Measurements from ENCODE around the gene RAB37. TPM values are rescaled to one million over a fixed set of nuclear protein-coding genes. Genes with fewer than 3 reads are reported as not detected.

The RAB37 gene
- polyA plus RNA-seq, 1 of the 3 experiments (the other 2 are of a cell fraction), result 0.25 TPM

GRCh38 chr17:74752822-74753401, 15.9 kb downstream of the RAB37 start:
- Histone ChIP-seq H3K9ac (no peak overlapping the region), H3K36me3 (replicated peaks in 1 of 2; ENCODE audit: control insufficient read depth in 1 of 2, insufficient read depth in 2 of 2, low read length in 1 of 2) (no peaks in the 10 kb centered on the region), H3K4me1 (ENCODE audit: control insufficient read depth in 1 of 2, insufficient read depth in 2 of 2, low read depth in 1 of 2, low read length in 1 of 2) (peaks cover 9 to 39% of the 10 kb centered on the region in 2 experiments; a peak in 3 of 4 replicates), H3K9me3 (no peaks in the 10 kb centered on the region), H3K4me2 (no peak overlapping the region), H3K79me2 (ENCODE audit: insufficient read depth) (peaks cover 28% of the 10 kb centered on the region), H4K20me1 (ENCODE audit: insufficient read depth) (no peaks in the 10 kb centered on the region), H3K9me2 (no peaks in the 10 kb centered on the region), H3F3A (replicated peaks; ENCODE audit: insufficient read depth) (no peaks in the 10 kb centered on the region), H3K27me3 (ENCODE audit: insufficient read depth) (no peaks in the 10 kb centered on the region), H3K4me3 (ENCODE audit: low read depth in 2 of 2, low read length in 1 of 2) (no peak overlapping the region), H2AFZ (ENCODE audit: low read depth) (no peak overlapping the region), H3K27ac (ENCODE audit: low read depth in 2 of 2, low read length in 1 of 2) (no peak overlapping the region)
- ChIA-PET POLR2A (interaction anchor here (1.1 kb wide), 1 partner anchor 17 kb away, joined by 3 read pairs; no protein-coding TSS in a partner anchor), CTCF (interaction anchor here (0.9 to 48.0 kb wide), 5 partner anchors 2 to 187 kb away, joined by 4 to 1361 read pairs (median 13); partner anchors contain the start of genes NAT9 and NHERF1)
- WGBS (ENCODE audit: low lambda C conversion rate), result 95% methylated on average over 7 of the region's 7 CpGs
- DNase-seq, result no peak
- TF ChIP-seq SMC3 (IDR thresholded peaks at IDR 0.05; ENCODE audit: low read depth, low read length) (no peak), POLR2AphosphoS5 (IDR thresholded peaks at IDR 0.05; ENCODE audit: low read depth, low read length) (no peak), TAF1 (IDR thresholded peaks at IDR 0.05; ENCODE audit: borderline replicate concordance, low read depth, low read length) (no peak), YY1 (IDR thresholded peaks at IDR 0.05; ENCODE audit: low read depth) (no peak), RAD21 (IDR thresholded peaks at IDR 0.05; ENCODE audit: low read length) (no peak), RCOR1 (IDR thresholded peaks at IDR 0.05; ENCODE audit: low read length) (no peak), RFX5 (IDR thresholded peaks at IDR 0.05; ENCODE audit: low read length) (no peak), FOXJ3 (CRISPR knock-in tag; IDR thresholded peaks at IDR 0.05) (no peak), FOXM1 (IDR thresholded peaks at IDR 0.05; ENCODE audit: low read depth) (no peak), TEAD4 (IDR thresholded peaks at IDR 0.05; ENCODE audit: borderline replicate concordance, insufficient read depth) (no peak), SIN3A (IDR thresholded peaks at IDR 0.05; ENCODE audit: borderline replicate concordance, low read depth, low read length) (no peak), USF1 (IDR thresholded peaks at IDR 0.05; ENCODE audit: borderline replicate concordance, low read depth) (no peak), NRF1 (IDR thresholded peaks at IDR 0.05; ENCODE audit: low read depth, low read length) (no peak), EZH2phosphoT487 (IDR thresholded peaks at IDR 0.05; ENCODE audit: borderline replicate concordance, low read depth) (no peak), USF2 (IDR thresholded peaks at IDR 0.05; ENCODE audit: borderline replicate concordance, low read depth, low read length) (no peak)
- TF ChIP-seq, protein P1, sequence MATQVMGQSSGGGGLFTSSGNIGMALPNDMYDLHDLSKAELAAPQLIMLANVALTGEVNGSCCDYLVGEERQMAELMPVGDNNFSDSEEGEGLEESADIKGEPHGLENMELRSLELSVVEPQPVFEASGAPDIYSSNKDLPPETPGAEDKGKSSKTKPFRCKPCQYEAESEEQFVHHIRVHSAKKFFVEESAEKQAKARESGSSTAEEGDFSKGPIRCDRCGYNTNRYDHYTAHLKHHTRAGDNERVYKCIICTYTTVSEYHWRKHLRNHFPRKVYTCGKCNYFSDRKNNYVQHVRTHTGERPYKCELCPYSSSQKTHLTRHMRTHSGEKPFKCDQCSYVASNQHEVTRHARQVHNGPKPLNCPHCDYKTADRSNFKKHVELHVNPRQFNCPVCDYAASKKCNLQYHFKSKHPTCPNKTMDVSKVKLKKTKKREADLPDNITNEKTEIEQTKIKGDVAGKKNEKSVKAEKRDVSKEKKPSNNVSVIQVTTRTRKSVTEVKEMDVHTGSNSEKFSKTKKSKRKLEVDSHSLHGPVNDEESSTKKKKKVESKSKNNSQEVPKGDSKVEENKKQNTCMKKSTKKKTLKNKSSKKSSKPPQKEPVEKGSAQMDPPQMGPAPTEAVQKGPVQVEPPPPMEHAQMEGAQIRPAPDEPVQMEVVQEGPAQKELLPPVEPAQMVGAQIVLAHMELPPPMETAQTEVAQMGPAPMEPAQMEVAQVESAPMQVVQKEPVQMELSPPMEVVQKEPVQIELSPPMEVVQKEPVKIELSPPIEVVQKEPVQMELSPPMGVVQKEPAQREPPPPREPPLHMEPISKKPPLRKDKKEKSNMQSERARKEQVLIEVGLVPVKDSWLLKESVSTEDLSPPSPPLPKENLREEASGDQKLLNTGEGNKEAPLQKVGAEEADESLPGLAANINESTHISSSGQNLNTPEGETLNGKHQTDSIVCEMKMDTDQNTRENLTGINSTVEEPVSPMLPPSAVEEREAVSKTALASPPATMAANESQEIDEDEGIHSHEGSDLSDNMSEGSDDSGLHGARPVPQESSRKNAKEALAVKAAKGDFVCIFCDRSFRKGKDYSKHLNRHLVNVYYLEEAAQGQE (IDR thresholded peaks at IDR 0.05; ENCODE audit: low read depth, low read length), result no peak
- TF ChIP-seq, protein P2, sequence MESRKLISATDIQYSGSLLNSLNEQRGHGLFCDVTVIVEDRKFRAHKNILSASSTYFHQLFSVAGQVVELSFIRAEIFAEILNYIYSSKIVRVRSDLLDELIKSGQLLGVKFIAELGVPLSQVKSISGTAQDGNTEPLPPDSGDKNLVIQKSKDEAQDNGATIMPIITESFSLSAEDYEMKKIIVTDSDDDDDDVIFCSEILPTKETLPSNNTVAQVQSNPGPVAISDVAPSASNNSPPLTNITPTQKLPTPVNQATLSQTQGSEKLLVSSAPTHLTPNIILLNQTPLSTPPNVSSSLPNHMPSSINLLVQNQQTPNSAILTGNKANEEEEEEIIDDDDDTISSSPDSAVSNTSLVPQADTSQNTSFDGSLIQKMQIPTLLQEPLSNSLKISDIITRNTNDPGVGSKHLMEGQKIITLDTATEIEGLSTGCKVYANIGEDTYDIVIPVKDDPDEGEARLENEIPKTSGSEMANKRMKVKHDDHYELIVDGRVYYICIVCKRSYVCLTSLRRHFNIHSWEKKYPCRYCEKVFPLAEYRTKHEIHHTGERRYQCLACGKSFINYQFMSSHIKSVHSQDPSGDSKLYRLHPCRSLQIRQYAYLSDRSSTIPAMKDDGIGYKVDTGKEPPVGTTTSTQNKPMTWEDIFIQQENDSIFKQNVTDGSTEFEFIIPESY (IDR thresholded peaks at IDR 0.05; ENCODE audit: borderline replicate concordance, low read depth), result no peak

Data from SK-N-SH (cell line).